ENCODE measurements around the gene HOXD11. TPM values are rescaled to one million over a fixed set of nuclear protein-coding genes. Genes with fewer than 3 reads are reported as not detected.

The HOXD11 gene
- total RNA-seq, 1 experiment from 2014 or later: not detected

GRCh38 chr2:176111846-176112374, 4.8 kb downstream of the HOXD11 start:
- ChIA-PET CTCF (interaction anchor here (0.6 to 2.2 kb wide), 11 partner anchors 9 to 548 kb away, joined by 3 to 15 read pairs (median 3); partner anchors contain the start of gene HOXD9), POLR2A (no interaction called here)
- TF ChIP-seq RELA (CRISPR knock-in tag; IDR thresholded peaks at IDR 0.05; ENCODE audit: borderline replicate concordance) (no peak), GRHL2 (CRISPR knock-in tag; IDR thresholded peaks at IDR 0.05; ENCODE audit: insufficient replicate concordance, severe bottlenecking) (no peak), PRRX2 (CRISPR knock-in tag; IDR thresholded peaks at IDR 0.05) (no peak), ERG (CRISPR knock-in tag; IDR thresholded peaks at IDR 0.05) (no peak), JUN (CRISPR knock-in tag; IDR thresholded peaks at IDR 0.05) (no peak), SOX15 (CRISPR knock-in tag; IDR thresholded peaks at IDR 0.05) (no peak)
- DNase-seq (ENCODE audit: low spot score) (no peak), ATAC-seq (no peak)
- H3K9me3 Mint-ChIP-seq: peaks cover 3% of the 10 kb centered on the region
- H3K36me3 Mint-ChIP-seq: 0 out of 2 replicates have a peak, but pooled peaks cover 7% of the 10 kb centered on the region
- peaks cover 27% of the 10 kb centered on the region for H3K4me1 Mint-ChIP-seq
- peaks cover 98% of the 10 kb centered on the region for H3K27me3 Mint-ChIP-seq (ENCODE audit: low read depth)
- no peak overlapping the region for H3K27ac Mint-ChIP-seq
- no peak overlapping the region for H3K4me3 Mint-ChIP-seq

DNA sequence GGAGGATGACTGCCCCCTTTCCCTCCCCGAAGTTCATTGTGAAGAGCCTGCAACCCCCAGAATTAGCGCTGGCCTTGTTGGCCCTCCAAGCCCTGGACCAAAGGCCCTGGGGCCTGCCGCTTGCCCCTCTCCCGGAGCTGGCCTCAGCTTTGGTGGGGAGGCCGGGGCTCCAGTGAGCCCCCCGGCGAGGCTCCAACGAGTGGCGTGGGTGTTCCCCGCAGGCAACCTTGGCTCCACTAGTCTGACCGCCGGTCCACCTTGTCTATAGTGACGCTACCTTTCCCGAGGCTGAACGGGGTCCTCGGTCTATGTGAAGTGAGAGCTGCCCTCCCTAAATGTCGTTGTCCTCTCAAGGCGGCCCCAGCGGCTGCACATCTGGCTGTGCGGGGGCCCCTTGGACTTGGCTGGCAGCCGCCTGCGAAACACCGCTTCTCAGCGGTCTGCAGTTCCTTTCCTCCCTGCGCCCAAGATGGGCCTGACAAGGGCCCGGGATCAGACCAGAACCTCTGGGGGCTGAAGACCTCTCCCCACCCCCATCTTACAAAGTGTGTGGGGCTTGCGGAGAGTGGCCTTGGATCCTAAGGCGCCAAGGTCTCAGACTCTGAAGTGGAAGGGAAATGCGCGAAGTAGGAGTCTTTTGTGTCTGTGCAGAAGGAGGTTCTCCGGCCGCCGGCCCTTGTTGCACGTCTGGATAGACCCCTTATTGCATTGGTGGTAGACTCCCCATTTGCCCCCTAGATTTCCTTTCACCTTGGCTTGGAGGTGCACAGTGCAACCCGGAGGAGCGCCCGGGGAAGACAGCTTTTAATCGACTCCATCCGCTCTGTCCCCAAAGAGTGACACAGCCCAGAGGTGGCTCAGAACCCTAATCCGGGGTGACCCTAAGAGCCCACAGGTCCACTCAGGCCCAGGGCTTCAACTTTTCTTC, 5.6 kb downstream of the HOXD11 start:
- Mint-ChIP-seq H3K4me3 (no peak overlapping the region), H3K9me3 (peaks cover 4% of the 10 kb centered on the region), H3K36me3 (0 out of 2 replicates have a peak, but pooled peaks cover 7% of the 10 kb centered on the region), H3K27me3 (ENCODE audit: low read depth) (peaks cover 99% of the 10 kb centered on the region), H3K27ac (no peak overlapping the region), H3K4me1 (peaks cover 25% of the 10 kb centered on the region)
- TF ChIP-seq ERG (CRISPR knock-in tag; IDR thresholded peaks at IDR 0.05) (no peak), SMAD4 (CRISPR knock-in tag; IDR thresholded peaks at IDR 0.05) (no peak), USF1 (CRISPR knock-in tag; IDR thresholded peaks at IDR 0.05) (no peak), ZNF263 (CRISPR knock-in tag; IDR thresholded peaks at IDR 0.05; ENCODE audit: low read depth) (no peak), ZNF425 (CRISPR knock-in tag; conservative IDR thresholded peaks at IDR 0.05) (no peak), ZNF671 (CRISPR knock-in tag; IDR thresholded peaks at IDR 0.05) (no peak), ZNF317 (CRISPR knock-in tag; IDR thresholded peaks at IDR 0.05; ENCODE audit: borderline replicate concordance, low read depth) (no peak), TP53 (CRISPR knock-in tag; IDR thresholded peaks at IDR 0.05) (no peak), MLX (CRISPR knock-in tag; IDR thresholded peaks at IDR 0.05) (no peak), ZNF281 (CRISPR knock-in tag; IDR thresholded peaks at IDR 0.05) (no peak), PREB (CRISPR knock-in tag; IDR thresholded peaks at IDR 0.05; ENCODE audit: borderline replicate concordance) (no peak)
- TF ChIP-seq, protein P1, sequence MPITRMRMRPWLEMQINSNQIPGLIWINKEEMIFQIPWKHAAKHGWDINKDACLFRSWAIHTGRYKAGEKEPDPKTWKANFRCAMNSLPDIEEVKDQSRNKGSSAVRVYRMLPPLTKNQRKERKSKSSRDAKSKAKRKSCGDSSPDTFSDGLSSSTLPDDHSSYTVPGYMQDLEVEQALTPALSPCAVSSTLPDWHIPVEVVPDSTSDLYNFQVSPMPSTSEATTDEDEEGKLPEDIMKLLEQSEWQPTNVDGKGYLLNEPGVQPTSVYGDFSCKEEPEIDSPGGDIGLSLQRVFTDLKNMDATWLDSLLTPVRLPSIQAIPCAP (CRISPR knock-in tag; IDR thresholded peaks at IDR 0.05): no peak
- TF ChIP-seq, protein P2, sequence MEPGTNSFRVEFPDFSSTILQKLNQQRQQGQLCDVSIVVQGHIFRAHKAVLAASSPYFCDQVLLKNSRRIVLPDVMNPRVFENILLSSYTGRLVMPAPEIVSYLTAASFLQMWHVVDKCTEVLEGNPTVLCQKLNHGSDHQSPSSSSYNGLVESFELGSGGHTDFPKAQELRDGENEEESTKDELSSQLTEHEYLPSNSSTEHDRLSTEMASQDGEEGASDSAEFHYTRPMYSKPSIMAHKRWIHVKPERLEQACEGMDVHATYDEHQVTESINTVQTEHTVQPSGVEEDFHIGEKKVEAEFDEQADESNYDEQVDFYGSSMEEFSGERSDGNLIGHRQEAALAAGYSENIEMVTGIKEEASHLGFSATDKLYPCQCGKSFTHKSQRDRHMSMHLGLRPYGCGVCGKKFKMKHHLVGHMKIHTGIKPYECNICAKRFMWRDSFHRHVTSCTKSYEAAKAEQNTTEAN (CRISPR knock-in tag; IDR thresholded peaks at IDR 0.05): no peak
- TF ChIP-seq, protein P3, sequence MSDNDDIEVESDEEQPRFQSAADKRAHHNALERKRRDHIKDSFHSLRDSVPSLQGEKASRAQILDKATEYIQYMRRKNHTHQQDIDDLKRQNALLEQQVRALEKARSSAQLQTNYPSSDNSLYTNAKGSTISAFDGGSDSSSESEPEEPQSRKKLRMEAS (CRISPR knock-in tag; IDR thresholded peaks at IDR 0.05): no peak
- ChIA-PET CTCF (interaction anchor here (1.1 to 1.6 kb wide), 4 partner anchors 9 to 65 kb away, joined by 3 to 6 read pairs (median 3); no protein-coding TSS in a partner anchor), POLR2A (no interaction called here)
- no peak for ATAC-seq
- DNase-seq (ENCODE audit: low spot score): no peak

Data from WTC11 (cell line).